ENCODE measurements around the gene ACAD10.
A peak's percentile ranks its signal among the peaks of the same experiment; 100 is the strongest.

The ACAD10 gene

DNA sequence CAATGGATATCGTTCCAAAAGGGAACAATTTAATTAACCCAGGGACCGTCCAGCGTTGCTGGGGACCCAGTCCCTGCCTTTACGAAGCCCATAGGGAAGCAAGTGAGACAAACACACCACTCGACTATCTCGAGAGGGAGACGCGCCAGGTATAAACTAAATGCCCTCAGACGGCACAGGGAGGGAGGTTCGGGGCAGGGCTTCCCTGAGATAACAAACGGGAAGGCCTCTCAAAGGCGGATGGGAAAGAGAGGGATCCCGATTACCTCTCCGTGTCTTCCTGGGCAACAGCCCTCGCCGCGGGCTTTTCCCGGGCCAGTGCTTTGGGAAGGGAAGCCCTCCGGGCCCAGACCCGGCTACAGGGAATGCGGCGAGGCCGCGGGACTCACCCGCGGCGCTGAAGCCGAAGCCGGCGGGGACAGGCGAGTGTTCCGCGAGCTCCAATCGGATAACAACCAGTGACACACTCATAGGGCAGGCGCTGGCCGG lies 487 bp upstream of the ACAD10 start:
- TF ChIP-seq NFIC (IDR thresholded peaks at IDR 0.05) (no peak), EP300 (IDR thresholded peaks at IDR 0.05; ENCODE audit: borderline replicate concordance) (no peak), USF1 (IDR thresholded peaks at IDR 0.05) (no peak), YY1 (IDR thresholded peaks at IDR 0.05; ENCODE audit: low read depth) (no peak), CEBPB (IDR thresholded peaks at IDR 0.05) (no peak), TEAD4 (IDR thresholded peaks at IDR 0.05) (no peak), ZBTB7A (IDR thresholded peaks at IDR 0.05; ENCODE audit: low read depth) (no peak), RAD21 (IDR thresholded peaks at IDR 0.05; ENCODE audit: low read depth) (no peak), EGR1 (IDR thresholded peaks at IDR 0.05) (no peak)
- TF ChIP-seq, protein P1, sequence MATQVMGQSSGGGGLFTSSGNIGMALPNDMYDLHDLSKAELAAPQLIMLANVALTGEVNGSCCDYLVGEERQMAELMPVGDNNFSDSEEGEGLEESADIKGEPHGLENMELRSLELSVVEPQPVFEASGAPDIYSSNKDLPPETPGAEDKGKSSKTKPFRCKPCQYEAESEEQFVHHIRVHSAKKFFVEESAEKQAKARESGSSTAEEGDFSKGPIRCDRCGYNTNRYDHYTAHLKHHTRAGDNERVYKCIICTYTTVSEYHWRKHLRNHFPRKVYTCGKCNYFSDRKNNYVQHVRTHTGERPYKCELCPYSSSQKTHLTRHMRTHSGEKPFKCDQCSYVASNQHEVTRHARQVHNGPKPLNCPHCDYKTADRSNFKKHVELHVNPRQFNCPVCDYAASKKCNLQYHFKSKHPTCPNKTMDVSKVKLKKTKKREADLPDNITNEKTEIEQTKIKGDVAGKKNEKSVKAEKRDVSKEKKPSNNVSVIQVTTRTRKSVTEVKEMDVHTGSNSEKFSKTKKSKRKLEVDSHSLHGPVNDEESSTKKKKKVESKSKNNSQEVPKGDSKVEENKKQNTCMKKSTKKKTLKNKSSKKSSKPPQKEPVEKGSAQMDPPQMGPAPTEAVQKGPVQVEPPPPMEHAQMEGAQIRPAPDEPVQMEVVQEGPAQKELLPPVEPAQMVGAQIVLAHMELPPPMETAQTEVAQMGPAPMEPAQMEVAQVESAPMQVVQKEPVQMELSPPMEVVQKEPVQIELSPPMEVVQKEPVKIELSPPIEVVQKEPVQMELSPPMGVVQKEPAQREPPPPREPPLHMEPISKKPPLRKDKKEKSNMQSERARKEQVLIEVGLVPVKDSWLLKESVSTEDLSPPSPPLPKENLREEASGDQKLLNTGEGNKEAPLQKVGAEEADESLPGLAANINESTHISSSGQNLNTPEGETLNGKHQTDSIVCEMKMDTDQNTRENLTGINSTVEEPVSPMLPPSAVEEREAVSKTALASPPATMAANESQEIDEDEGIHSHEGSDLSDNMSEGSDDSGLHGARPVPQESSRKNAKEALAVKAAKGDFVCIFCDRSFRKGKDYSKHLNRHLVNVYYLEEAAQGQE (IDR thresholded peaks at IDR 0.05; ENCODE audit: low read depth): no peak

GRCh38 chr12:111686574-111687105 lies 787 bp downstream of the ACAD10 start:
- no peak for TF ChIP-seq NFIC (IDR thresholded peaks at IDR 0.05)

GRCh38 chr12:111687255-111687654 lies 1.4 kb downstream of the ACAD10 start:
- no peak for TF ChIP-seq CEBPB (IDR thresholded peaks at IDR 0.05)
- TF ChIP-seq FOXM1 (IDR thresholded peaks at IDR 0.05; ENCODE audit: borderline replicate concordance, low read depth): no peak
- peak; percentile 26; the same call in 1 of the 2 replicates for TF ChIP-seq RAD21 (IDR thresholded peaks at IDR 0.05; ENCODE audit: low read depth)
- TF ChIP-seq EP300 (IDR thresholded peaks at IDR 0.05; ENCODE audit: borderline replicate concordance): no peak

DNA sequence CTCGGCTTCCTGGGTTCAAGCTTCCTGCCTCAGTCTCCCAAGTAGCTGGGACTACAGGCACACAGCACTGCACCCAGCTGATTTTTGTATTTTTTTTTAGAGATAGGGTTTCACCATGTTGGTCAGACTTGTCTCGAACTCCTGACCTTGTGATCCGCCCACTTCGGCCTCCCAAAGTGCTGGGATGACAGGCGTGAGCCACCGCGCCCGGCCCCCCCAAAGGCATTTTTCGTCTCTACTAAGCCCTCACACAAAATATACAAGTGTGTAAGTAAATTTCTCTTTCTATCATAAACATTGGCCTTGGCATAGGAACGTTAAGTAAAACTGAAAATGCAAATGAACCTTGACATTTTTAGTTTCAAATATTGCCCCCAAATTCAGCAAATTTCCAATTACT lies 2.1 kb downstream of the ACAD10 start:
- TF ChIP-seq RAD21 (IDR thresholded peaks at IDR 0.05; ENCODE audit: low read depth) (no peak), TAF1 (IDR thresholded peaks at IDR 0.05; ENCODE audit: low read depth) (no peak), FOXM1 (IDR thresholded peaks at IDR 0.05; ENCODE audit: borderline replicate concordance, low read depth) (no peak), TCF12 (IDR thresholded peaks at IDR 0.05; ENCODE audit: low read depth) (no peak), CEBPB (IDR thresholded peaks at IDR 0.05) (no peak), USF1 (IDR thresholded peaks at IDR 0.05) (no peak), EGR1 (IDR thresholded peaks at IDR 0.05) (no peak), YY1 (IDR thresholded peaks at IDR 0.05; ENCODE audit: low read depth) (no peak), NFIC (IDR thresholded peaks at IDR 0.05) (no peak), ZBTB7A (IDR thresholded peaks at IDR 0.05; ENCODE audit: low read depth) (no peak), CREB1 (IDR thresholded peaks at IDR 0.05; ENCODE audit: low read depth) (no peak), MAX (IDR thresholded peaks at IDR 0.05) (no peak), TEAD4 (IDR thresholded peaks at IDR 0.05) (no peak), EP300 (IDR thresholded peaks at IDR 0.05; ENCODE audit: borderline replicate concordance) (no peak)
- TF ChIP-seq, protein P1 (IDR thresholded peaks at IDR 0.05; ENCODE audit: low read depth): no peak

- TF ChIP-seq FOXM1 (IDR thresholded peaks at IDR 0.05; ENCODE audit: borderline replicate concordance, low read depth) (no peak), CEBPB (IDR thresholded peaks at IDR 0.05) (no peak), TCF12 (IDR thresholded peaks at IDR 0.05; ENCODE audit: low read depth) (no peak), TAF1 (IDR thresholded peaks at IDR 0.05; ENCODE audit: low read depth) (no peak), MAX (IDR thresholded peaks at IDR 0.05) (no peak)
These were observed 5.4 kb downstream of the ACAD10 start for GRCh38 chr12:111691262-111691661.

DNA sequence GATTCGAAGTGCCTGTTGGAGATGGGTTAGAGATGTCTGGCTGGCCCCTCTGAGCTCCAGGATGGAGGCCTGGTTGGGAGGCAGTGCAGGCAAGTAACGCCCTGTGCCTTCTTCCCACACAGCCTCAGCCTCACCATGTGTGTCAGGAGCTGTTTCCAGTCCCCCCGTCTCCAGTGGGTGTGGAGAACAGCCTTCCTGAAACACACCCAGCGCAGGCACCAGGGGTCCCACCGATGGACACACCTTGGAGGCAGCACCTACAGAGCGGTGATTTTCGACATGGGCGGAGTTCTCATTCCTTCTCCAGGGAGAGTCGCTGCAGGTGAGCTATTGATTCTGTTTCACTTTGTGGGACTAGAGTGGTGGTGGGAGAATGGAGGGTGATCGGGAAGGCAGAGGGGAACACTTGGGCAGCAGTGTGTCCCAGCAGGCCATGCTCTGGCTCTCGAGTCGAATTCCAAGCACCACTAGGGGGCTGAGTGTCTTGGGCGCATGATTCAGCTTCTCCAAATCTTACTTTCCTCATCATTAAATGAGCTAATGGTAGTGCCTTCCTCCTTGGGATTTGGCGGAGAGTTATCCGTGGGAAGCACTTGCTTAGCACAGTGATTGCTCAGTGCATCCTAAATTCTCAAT lies 6.8 kb downstream of the ACAD10 start:
- TF ChIP-seq NFIC (IDR thresholded peaks at IDR 0.05) (no peak), USF1 (IDR thresholded peaks at IDR 0.05) (no peak), YY1 (IDR thresholded peaks at IDR 0.05; ENCODE audit: low read depth) (no peak), TEAD4 (IDR thresholded peaks at IDR 0.05) (no peak), FOXM1 (IDR thresholded peaks at IDR 0.05; ENCODE audit: borderline replicate concordance, low read depth) (no peak), EGR1 (IDR thresholded peaks at IDR 0.05) (no peak), TAF1 (IDR thresholded peaks at IDR 0.05; ENCODE audit: low read depth) (no peak), TCF12 (IDR thresholded peaks at IDR 0.05; ENCODE audit: low read depth) (no peak), EP300 (IDR thresholded peaks at IDR 0.05; ENCODE audit: borderline replicate concordance) (no peak), ZBTB7A (IDR thresholded peaks at IDR 0.05; ENCODE audit: low read depth) (no peak)
- TF ChIP-seq, protein P1 (IDR thresholded peaks at IDR 0.05; ENCODE audit: low read depth): no peak
